ENCODE data around the gene NCAPG2.

DNA sequence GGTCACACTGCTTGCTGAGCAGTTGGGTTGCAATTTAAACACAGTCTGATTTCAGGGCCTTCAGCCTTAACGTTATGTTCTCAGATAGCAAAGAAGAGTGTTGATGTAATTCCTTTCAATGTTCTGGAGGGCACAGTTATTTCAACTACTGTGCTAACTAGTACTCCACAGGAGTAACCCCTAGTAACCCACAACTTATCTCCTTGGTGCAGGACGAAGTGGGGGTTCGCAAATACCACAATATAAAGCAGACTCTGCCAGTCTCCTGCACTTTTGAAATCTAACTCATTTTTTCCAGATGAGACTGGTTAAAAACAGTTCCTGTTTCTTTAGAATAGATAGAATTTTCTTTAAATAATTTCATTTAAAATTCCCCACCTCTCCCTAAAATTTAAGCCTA lies 47.1 kb upstream of the NCAPG2 start:
- TF ChIP-seq, protein P1, sequence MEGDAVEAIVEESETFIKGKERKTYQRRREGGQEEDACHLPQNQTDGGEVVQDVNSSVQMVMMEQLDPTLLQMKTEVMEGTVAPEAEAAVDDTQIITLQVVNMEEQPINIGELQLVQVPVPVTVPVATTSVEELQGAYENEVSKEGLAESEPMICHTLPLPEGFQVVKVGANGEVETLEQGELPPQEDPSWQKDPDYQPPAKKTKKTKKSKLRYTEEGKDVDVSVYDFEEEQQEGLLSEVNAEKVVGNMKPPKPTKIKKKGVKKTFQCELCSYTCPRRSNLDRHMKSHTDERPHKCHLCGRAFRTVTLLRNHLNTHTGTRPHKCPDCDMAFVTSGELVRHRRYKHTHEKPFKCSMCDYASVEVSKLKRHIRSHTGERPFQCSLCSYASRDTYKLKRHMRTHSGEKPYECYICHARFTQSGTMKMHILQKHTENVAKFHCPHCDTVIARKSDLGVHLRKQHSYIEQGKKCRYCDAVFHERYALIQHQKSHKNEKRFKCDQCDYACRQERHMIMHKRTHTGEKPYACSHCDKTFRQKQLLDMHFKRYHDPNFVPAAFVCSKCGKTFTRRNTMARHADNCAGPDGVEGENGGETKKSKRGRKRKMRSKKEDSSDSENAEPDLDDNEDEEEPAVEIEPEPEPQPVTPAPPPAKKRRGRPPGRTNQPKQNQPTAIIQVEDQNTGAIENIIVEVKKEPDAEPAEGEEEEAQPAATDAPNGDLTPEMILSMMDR (IDR thresholded peaks at IDR 0.05; ENCODE audit: poor library complexity, severe bottlenecking): no peak
- TF ChIP-seq EP300 (conservative IDR thresholded peaks at IDR 0.05; ENCODE audit: poor library complexity, severe bottlenecking) (no peak), EZH2 (IDR thresholded peaks at IDR 0.05; ENCODE audit: borderline replicate concordance, insufficient read depth, low read length, poor library complexity, severe bottlenecking) (no peak)
